Kidney epithelial cell (primary cell): ENCODE results near the gene NUDT13. TPM values are rescaled to one million over a fixed set of nuclear protein-coding genes. Genes with fewer than 3 reads are reported as not detected.

Source experiments
- DNase-seq: peaks from one replicate; pipeline ENCODE4 v3.0.0-alpha.2; 2010; ENCODE audit warnings: low read depth
- H3K27me3 ChIP-seq: 2 replicates; pipeline ENCODE4 v1.6.0; 2011; ENCODE audit warnings: low read length; ENCODE audit not compliant: control insufficient read depth, insufficient read depth
- H3K36me3 ChIP-seq: 2 replicates; pipeline ENCODE4 v1.5.1; 2011; ENCODE audit warnings: low read length; ENCODE audit not compliant: control insufficient read depth, insufficient read depth
- H3K4me3 ChIP-seq: 2 replicates; pipeline ENCODE4 v1.5.1; 2011; ENCODE audit warnings: low read depth, mild to moderate bottlenecking, control low read depth, low read length
- CTCF ChIP-seq: IDR thresholded peaks from 2 replicates; pipeline ENCODE4 v1.5.1; 2011; ENCODE audit warnings: mild to moderate bottlenecking, moderate library complexity, low read length, control low read depth, inconsistent platforms; ENCODE audit not compliant: insufficient read depth, poor library complexity, severe bottlenecking
- total RNA-seq: library from RNA; depleted of rRNA; stranded (reverse); fragments of >200 nt; gene quantifications from 2 replicates; pipeline ENCODE4 v1.2.3, GENCODE V29; 2015

Gene NUDT13
- total RNA-seq, 1 donor from 2014 or later: 1.8 TPM

- no peak for TF ChIP-seq CTCF
- no peak overlapping the region for H3K4me3 ChIP-seq
These were observed 64.1 kb downstream of the NUDT13 start for GRCh38 chr10:73174148-73174925.

More at GRCh38 chr10:73174148-73174925, 64.1 kb downstream of the NUDT13 start:
- no peak for DNase-seq
- H3K36me3 ChIP-seq: peaks cover 1% of the 10 kb centered on the region
- H3K27me3 ChIP-seq: no peaks in the 10 kb centered on the region

Other genes with a start within 250 kb of the NUDT13 start
- not detected in 2 replicates for gene OIT3, start 216.7 kb upstream of the NUDT13 start, total RNA-seq
- gene PLA2G12B, start 155.6 kb upstream of the NUDT13 start, total RNA-seq: not detected in 2 replicates
- 35.6 and 37.5 TPM in 2 replicates for gene P4HA1, start 13.6 kb upstream of the NUDT13 start, total RNA-seq
- gene ECD, start 57.6 kb downstream of the NUDT13 start, total RNA-seq: 38.4 and 50.7 TPM in 2 replicates
- 11.4 and 19.0 TPM in 2 replicates for gene FAM149B1, start 57.7 kb downstream of the NUDT13 start, total RNA-seq
- gene DNAJC9, start 136.8 kb downstream of the NUDT13 start, total RNA-seq: 40.0 and 42.2 TPM in 2 replicates
- gene MRPS16, start 142.2 kb downstream of the NUDT13 start, total RNA-seq: 70.5 and 71.9 TPM in 2 replicates
- gene CFAP70, start 248.4 kb downstream of the NUDT13 start, total RNA-seq: 1.2 and 2.6 TPM in 2 replicates